Sciatic nerve (tissue), 2 donors: Measurements from ENCODE around the gene ZNF497. TPM values are rescaled to one million over a fixed set of nuclear protein-coding genes. Genes with fewer than 3 reads are reported as not detected.

Experiments
- ATAC-seq: fragments of 200-7000 bp; cut with Tn5 transposase; one replicate; pipeline ENCODE4 v1.9.1; 2020; ENCODE audit warnings: mild to moderate bottlenecking, moderate library complexity
- DNase-seq: peaks from one replicate; pipeline ENCODE4 v3.0.0-alpha.2; 2020; ENCODE audit warnings: low spot score
- intact Hi-C: fragments of 100-400 bp; cut with DNase I; formaldehyde crosslinking; loops from one replicate; pipeline ENCODE4 v1.14.2; 2022
- total RNA-seq: library from RNA; stranded (reverse); fragmentation: NEBNext Ultra II Directional; extraction: Animal tissue kit (Norgen Biotek cat#: 25700); gene quantifications from one replicate; pipeline ENCODE4 v1.2.1, GENCODE V29; 2021
- donor health status: DM: no; HTN: no; CAD: no.
- donor health status: DM: no; HTN: no; CAD: no.

ZNF497 gene
- total RNA-seq, 1 donor from 2014 or later = 2.0 TPM

GRCh38 chr19:58374200-58374599 is 11.6 kb upstream of the ZNF497 start:
- intact Hi-C loops = no loop called here
- ATAC-seq = no peak
- no peak for DNase-seq

GRCh38 chr19:58372311-58373133 is 10.0 kb upstream of the ZNF497 start:
- intact Hi-C loops = no loop called here
- DNase-seq (no peak), ATAC-seq (no peak)

- ATAC-seq (no peak), DNase-seq (peak; percentile 57)
- intact Hi-C loops = no loop called here
These were observed 6.2 kb upstream of the ZNF497 start for GRCh38 chr19:58368561-58369360.

- intact Hi-C loops = no loop called here
- DNase-seq (peak; percentile 49), ATAC-seq (no peak)
These were observed 5.3 kb upstream of the ZNF497 start for GRCh38 chr19:58367698-58368454.

- DNase-seq (no peak), ATAC-seq (no peak)
- intact Hi-C loops = no loop called here
These were observed 4.3 kb upstream of the ZNF497 start for GRCh38 chr19:58366585-58367430.

GRCh38 chr19:58364146-58364545 is 1.6 kb upstream of the ZNF497 start:
- no peak for ATAC-seq
- intact Hi-C loops = no loop called here
- DNase-seq = no peak

GRCh38 chr19:58361900-58362271 is 665 bp downstream of the ZNF497 start:
- DNase-seq = peak; percentile 75
- peak; percentile 13 for ATAC-seq
- intact Hi-C loops = no loop called here

- intact Hi-C loops = no loop called here
- no peak for ATAC-seq
- no peak for DNase-seq
These were observed 4.9 kb downstream of the ZNF497 start for GRCh38 chr19:58357481-58358145.

GRCh38 chr19:58356766-58357480 is 5.6 kb downstream of the ZNF497 start:
- intact Hi-C loops = no loop called here
- ATAC-seq (no peak), DNase-seq (no peak)

- DNase-seq = no peak
- intact Hi-C loops = no loop called here
- no peak for ATAC-seq
These were observed 6.4 kb downstream of the ZNF497 start for GRCh38 chr19:58355908-58356765.

- DNase-seq (no peak), ATAC-seq (no peak)
- intact Hi-C loops = no loop called here
These were observed 7.2 kb downstream of the ZNF497 start for GRCh38 chr19:58355215-58355796.

GRCh38 chr19:58354478-58355030 is 8.0 kb downstream of the ZNF497 start:
- intact Hi-C loops = no loop called here
- ATAC-seq (no peak), DNase-seq (no peak)

- DNase-seq = no peak
These were observed 8.7 kb downstream of the ZNF497 start for GRCh38 chr19:58353717-58354477.

GRCh38 chr19:58352760-58353671 is 9.5 kb downstream of the ZNF497 start, which contains the start of gene A1BG:
TSS of gene A1BG (minus strand) at chr19:58353492. CDS start at chr19:58353437, 55 bp downstream.
- no peak for ATAC-seq
- intact Hi-C loops = no loop called here
- no peak for DNase-seq

More at GRCh38 chr19:58353717-58354477, 8.7 kb downstream of the ZNF497 start:
- intact Hi-C loops = no loop called here
- ATAC-seq = no peak
